ENCODE results near the gene CDK5.

Gene CDK5

DNA sequence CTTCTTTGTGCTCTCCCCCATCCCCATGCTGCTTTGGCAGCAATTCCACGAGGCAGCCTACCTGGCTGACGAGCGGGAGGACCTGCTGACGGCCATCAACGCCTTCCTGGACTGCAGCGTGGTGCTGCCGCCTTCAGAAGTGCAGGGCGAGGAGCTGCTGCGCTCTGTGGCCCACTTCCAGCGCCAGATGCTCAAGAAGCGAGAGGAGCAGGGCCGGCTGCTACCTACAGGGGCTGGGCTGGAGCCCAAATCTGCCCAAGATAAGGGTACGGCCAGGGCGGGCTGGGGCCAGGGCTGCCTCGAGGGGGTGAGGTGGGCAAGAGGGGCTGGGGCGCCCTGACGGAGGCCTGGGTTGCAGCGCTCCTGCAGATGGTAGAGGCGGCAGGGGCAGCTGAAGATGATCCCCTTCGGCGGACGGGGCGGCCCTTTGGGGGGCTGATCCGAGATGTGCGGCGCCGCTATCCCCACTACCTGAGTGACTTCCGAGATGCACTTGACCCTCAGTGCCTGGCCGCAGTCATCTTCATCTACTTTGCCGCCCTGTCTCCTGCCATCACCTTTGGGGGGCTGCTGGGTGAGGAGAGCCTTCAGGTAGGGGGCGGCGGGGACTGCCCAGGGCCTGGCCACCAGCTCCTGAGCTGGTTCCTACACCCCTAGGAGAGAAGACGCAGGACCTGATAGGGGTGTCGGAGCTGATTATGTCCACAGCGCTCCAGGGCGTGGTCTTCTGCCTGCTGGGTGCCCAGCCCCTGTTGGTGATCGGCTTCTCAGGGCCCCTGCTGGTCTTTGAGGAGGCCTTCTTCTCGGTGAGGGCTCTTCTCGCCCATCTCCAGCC, 13.6 kb upstream of the CDK5 start:
- FAIRE-seq, result no peak

- no peak for FAIRE-seq
Observed at GRCh38 chr7:151070574-151070960, 12.9 kb upstream of the CDK5 start.

DNA sequence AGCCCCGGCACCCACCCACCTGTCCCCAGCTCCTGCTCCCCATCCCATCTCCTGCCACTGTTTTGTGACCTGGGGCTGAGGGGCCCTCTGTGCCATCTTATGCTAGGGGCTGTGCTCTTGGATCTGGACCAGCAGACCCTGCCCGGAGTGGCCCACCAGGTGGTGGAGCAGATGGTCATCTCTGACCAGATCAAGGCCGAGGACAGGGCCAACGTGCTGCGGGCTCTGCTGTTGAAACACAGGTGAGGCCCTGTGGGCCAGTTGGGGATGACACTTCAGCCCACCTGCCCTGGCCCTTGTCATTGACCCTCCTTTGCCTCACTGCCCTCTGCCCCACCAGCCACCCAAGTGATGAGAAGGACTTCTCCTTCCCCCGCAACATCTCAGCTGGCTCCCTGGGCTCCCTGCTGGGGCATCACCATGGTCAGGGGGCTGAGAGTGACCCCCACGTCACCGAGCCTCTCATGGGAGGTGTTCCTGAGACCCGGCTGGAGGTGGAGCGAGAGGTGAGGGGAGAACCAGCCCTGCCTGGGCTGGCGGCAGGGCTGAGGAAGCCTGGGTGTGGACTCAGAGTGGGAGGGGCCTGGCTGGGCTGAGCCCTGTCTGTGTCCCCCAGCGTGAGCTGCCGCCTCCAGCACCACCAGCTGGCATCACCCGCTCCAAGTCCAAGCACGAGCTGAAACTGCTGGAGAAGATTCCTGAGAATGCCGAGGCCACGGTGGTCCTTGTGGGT, 12.3 kb upstream of the CDK5 start:
- no peak for FAIRE-seq

DNA sequence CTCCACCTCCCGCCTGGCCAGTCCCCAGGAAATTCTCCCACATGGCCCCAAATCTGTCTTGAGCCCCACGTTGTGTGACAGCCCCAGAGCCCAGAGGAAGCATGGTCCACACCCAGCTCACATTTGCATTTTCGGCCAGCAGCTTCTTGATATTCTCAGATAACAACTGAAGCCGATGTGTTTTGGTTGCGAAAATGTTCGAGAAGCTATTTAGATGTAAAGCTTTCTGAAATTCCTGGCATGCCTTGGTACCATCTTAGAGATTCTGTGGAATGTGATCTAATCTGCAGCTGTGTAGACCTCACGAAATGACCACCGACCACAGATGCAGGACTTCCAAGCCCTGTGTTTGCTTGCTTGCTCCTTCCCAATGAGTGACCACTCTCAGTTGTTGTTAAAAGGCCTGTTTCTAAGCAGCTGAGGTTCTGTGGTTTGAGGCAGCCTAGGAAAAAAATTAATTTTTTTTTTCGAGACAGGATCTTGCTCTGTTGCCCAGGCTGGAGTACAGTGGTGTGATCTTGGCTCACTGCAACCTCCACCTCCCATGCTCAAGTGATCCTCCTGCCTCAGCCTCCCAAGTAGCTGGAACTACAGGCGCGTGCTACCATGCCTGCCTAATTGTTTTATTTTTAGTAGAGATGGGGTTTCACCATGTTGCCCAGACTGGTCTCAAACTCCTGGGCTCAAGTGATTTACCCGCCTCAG, 10.5 kb upstream of the CDK5 start:
- no peak for FAIRE-seq

GRCh38 chr7:151066273-151066974, 8.7 kb upstream of the CDK5 start:
- no peak for FAIRE-seq

DNA sequence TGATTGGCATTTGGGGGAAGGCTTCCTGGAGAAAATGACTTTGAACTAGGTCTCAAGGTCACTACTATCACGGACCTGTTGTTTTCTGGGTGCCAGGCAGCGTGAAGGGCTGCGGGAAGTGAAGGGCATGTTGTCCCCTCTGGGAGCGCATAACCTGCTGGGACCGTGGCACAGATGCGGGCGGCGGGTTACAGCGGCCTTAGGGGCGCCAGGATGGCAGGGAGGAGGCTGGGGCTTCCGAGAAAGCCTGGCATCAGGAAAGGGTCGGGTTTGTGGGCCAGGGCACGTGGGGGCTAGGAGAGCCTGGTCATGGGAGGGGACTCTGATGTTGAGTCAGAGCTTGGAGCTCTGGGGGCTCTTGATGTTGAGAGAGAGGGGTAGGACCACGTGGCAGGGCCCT, 7.8 kb upstream of the CDK5 start:
- FAIRE-seq, result no peak

- FAIRE-seq, result no peak
Observed at GRCh38 chr7:151064993-151065392, 7.3 kb upstream of the CDK5 start.

- no peak for FAIRE-seq
Observed at GRCh38 chr7:151064454-151064853, 6.8 kb upstream of the CDK5 start.

- no peak for FAIRE-seq
Observed at GRCh38 chr7:151063212-151063561, 5.5 kb upstream of the CDK5 start.

- no peak for FAIRE-seq
Observed at GRCh38 chr7:151062399-151063211, 4.9 kb upstream of the CDK5 start.

- FAIRE-seq, result no peak
Observed at GRCh38 chr7:151062111-151062398, 4.4 kb upstream of the CDK5 start.

- no peak for FAIRE-seq
Observed at GRCh38 chr7:151061213-151062110, 3.8 kb upstream of the CDK5 start.

DNA sequence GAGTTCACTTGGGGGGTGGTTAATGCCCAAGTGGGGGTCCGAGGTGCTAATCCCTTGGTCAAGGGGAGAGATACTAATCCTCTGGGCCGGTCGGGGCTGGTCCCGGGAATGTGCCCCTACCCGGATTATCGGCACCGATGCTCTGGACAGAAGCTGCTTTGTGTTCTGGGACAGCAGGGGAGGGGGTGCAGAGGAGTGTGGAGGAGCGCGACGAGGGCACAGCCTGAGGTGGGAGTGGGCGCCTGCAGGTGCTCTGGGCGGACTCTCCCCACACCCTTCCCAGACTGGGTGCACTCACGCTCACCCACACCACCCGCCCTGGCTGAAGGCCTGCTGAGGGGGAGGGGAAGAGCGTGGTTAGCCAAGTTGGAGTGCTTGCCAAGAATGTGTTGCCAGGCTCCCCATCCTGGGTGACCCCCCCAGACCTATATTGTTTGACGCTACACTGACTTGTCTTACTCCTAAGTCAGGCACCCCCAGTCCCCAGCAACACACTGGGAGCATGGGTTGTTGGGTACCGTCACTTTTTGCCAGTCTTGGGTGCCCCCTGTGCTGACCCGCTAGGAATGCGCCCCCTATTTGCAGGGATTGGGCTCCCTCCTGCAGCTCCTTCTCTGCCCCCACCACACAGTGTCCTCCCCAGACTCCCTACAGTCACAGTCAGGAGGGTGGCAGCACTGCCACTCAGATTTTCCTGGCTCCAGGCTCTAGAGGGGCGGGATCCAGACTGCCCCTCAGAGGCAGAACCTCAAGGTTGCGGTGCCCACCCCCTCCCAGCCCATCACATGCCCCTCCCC, 2.9 kb upstream of the CDK5 start:
- FAIRE-seq, result no peak

DNA sequence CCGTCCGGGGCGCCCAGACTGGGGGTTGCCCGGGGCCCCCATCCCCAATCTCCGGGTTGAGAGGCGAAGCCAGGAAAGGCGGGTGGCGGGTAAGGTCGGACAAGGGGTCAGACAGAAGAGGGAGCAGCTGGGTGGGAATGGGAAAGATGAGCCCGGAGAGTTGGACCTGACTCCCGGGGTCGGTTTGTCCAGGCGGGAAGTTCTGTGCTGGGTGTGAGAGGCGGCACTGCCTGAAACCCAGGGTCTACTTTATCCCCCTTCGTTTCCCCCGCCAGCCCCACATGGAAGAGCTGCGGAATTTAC, 2.4 kb upstream of the CDK5 start:
- no peak for FAIRE-seq

DNA sequence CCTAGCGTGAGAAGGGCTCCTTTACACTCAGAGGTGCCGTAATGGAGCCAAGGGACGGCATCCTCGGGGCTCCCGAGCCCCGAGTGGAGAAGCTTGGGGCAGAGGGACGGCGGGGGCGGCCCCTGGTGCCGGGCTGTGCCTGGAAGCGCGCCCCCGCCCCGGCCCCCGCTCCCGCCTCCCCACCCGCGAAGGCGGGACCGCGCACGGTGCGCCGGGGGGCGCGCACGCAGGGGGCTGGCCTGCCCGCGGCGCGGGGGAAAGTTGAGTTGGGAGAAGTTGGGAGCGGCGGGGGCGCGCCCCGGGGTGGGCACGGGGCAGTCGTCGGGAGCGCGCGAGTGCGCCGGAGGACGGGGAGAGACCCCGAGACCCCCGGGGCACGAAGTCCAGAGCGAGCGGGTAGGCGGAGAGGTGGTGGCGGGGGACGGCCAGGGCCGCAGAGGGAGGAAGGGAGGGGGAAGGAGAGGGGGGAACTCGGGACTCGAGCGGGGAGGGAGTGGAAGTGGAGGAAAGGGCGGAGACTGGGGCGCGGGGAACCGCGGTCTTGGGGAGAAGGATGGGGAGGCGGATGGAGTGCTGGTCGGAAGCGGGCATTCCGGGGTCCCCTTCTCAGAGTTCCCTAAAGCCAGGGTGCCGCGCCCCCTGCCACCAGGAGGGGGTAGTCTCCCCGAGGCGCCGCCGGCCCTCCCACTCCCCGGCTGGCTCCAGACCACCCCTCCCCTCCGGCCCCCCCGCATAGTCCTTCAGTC, 1.8 kb upstream of the CDK5 start, which contains the start of gene SLC4A2:
TSS of gene SLC4A2 (plus strand) at position 223 of the 746 bp plus-strand sequence. CDS start 2,399 bp downstream, outside the sequence.
- no peak for FAIRE-seq

- FAIRE-seq, result no peak
Observed at GRCh38 chr7:151058781-151059366, 1.2 kb upstream of the CDK5 start.

DNA sequence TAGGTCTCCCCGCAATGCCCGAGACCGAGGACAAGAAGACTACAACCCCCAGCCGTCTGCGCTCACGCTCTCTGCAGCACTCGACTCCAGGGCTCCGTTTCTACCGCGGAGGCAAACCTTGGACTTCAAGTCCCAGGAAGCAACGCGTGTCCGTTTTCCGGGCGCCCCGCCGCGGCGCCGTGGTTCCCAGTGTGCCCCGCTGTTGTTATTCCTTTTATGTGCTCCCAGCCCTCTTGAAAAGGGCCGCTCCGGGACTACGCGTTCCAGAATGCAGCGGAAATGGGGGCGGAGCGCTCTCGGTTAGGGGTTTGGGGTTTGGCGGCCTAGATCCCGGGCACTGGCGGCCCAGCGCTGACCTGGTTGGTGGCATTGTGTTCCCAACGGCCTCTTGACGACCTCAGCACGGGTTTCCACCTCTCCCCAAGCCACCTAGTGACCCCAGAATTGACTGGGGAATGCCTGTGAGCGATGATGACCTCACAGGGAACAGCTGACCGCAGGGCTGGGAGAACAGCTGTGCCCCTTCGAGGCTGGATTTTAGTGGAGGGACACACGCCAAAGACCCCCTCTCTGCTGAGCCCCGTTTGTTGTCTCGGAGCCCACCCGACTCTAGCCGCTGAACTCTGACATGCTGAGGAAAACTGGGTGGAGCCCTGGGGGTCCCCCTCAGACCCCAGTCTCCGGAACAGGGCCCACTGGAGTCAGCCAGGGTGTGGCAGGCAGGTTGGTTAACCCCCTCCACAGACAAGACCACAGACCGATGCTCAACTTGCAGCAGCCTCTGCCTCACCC, 488 bp upstream of the CDK5 start:
- no peak for FAIRE-seq
